Endothelial cell of umbilical vein (primary cell): ENCODE data around the gene SAMD4A. TPM values are rescaled to one million over a fixed set of nuclear protein-coding genes. Genes with fewer than 3 reads are reported as not detected.

Experiments used
- BruUV-seq: library from RNA; stranded (reverse); fragments of 400-500 nt; replicated peaks from 2 replicates; lab custom pipeline; 2021; lab: Mats Ljungman, UMichigan
- CTCF ChIA-PET: fragments of 300-600, 350-600 bp; sonication (Branson Sonifier 250); formaldehyde crosslinking; loops from one replicate; lab custom pipeline; 2021; ENCODE audit warnings: antibody characterized with exemption, inconsistent platforms; lab: Charles Lee
- POLR2A ChIA-PET: fragments of 300-600, 350-600 bp; sonication (Branson Sonifier 250); formaldehyde crosslinking; loops from one replicate; lab custom pipeline; 2021; ENCODE audit warnings: antibody characterized with exemption, inconsistent platforms; lab: Charles Lee
- DNase-seq: peaks from one replicate; pipeline ENCODE4 v3.0.0-alpha.2; 2011; ENCODE audit warnings: low read depth, low spot score
- FAIRE-seq: peaks from 2 replicates; lab custom pipeline; 2011; peaks lifted over from hg19 to GRCh38; lab: Jason Lieb, UNC
- H2AFZ ChIP-seq: 2 replicates; pipeline ENCODE4 v1.6.0; 2012; ENCODE audit warnings: low read depth, low read length, control low read depth, inconsistent platforms
- H3K27ac ChIP-seq: 2 replicates; pipeline ENCODE4 v1.5.1; 2011; ENCODE audit warnings: low read depth, mild to moderate bottlenecking, control low read depth, low read length, moderate library complexity; ENCODE audit not compliant: insufficient read depth
- H3K27me3 ChIP-seq, 2 experiments: 2 replicates each; pipeline versions ENCODE4 v1.6.0 to v1.6.1; 2011; ENCODE audit warnings: low read length in 2 of 2, mixed read lengths in 1 of 2; ENCODE audit not compliant: control insufficient read depth in 2 of 2, insufficient read depth in 2 of 2
- H3K36me3 ChIP-seq, 2 experiments: 2 replicates in 1 of 2; 3 replicates in 1 of 2; pipeline ENCODE4 v1.5.1; 2011; ENCODE audit warnings: low read length in 2 of 2, mild to moderate bottlenecking in 1 of 2, moderate library complexity in 1 of 2; ENCODE audit not compliant: control insufficient read depth in 2 of 2, insufficient read depth in 2 of 2; ENCODE audit errors: extremely low read depth in 1 of 2
- H3K4me1 ChIP-seq: 3 replicates; pipeline ENCODE4 v1.5.1; 2011; ENCODE audit warnings: mild to moderate bottlenecking, low read length; ENCODE audit not compliant: control insufficient read depth, insufficient read depth; ENCODE audit errors: extremely low read depth
- H3K4me2 ChIP-seq: 2 replicates; pipeline ENCODE4 v1.6.1; 2011; ENCODE audit warnings: low read length, control low read depth, mixed read lengths; ENCODE audit not compliant: insufficient read depth
- H3K4me3 ChIP-seq, 3 experiments: fragments of 200-600 bp in 1 of 3; sonication (generic), shearing (Covaris generic) in 1 of 3; replicated peaks in 1 of 3; 2 replicates each; pipeline ENCODE4 v1.5.1; 2011 to 2016; ENCODE audit warnings: control low read depth in 3 of 3, low read length in 3 of 3, mild to moderate bottlenecking in 2 of 3, inconsistent platforms in 1 of 3, low read depth in 1 of 3, moderate library complexity in 1 of 3; ENCODE audit not compliant: insufficient read depth in 1 of 3
- H3K79me2 ChIP-seq: 2 replicates; pipeline ENCODE4 v1.6.0; 2012; ENCODE audit warnings: low read length, inconsistent platforms; ENCODE audit not compliant: control insufficient read depth, insufficient read depth
- H3K9ac ChIP-seq: replicated peaks from 2 replicates; pipeline ENCODE3; 2011; ENCODE audit warnings: low read length, control low read depth; ENCODE audit not compliant: insufficient read depth; ENCODE audit errors: extremely low read depth
- H3K9me1 ChIP-seq: replicated peaks from 3 replicates; pipeline ENCODE4 v1.6.0; 2011; ENCODE audit warnings: mild to moderate bottlenecking, low read length; ENCODE audit not compliant: control insufficient read depth, insufficient read depth; ENCODE audit errors: extremely low read depth
- H3K9me3 ChIP-seq: replicated peaks from 2 replicates; pipeline ENCODE4 v1.5.1; 2012; ENCODE audit warnings: low read length, inconsistent platforms; ENCODE audit not compliant: control insufficient read depth, insufficient read depth
- H4K20me1 ChIP-seq: replicated peaks from 2 replicates; pipeline ENCODE3; 2011; ENCODE audit warnings: mild to moderate bottlenecking, low read length; ENCODE audit not compliant: control insufficient read depth, insufficient read depth; ENCODE audit errors: extremely low read depth
- CTCF ChIP-seq, 2 donors: IDR thresholded peaks; 1 replicate in 1 of 2; 2 replicates in 1 of 2; pipeline ENCODE4 v1.5.1; 2011; ENCODE audit warnings: low read length in 2 of 2, mild to moderate bottlenecking in 2 of 2, moderate library complexity in 2 of 2, control low read depth in 1 of 2, inconsistent platforms in 1 of 2, low read depth in 1 of 2; ENCODE audit not compliant: insufficient read depth in 1 of 2; ENCODE audit errors: extremely low read depth in 1 of 2
- EZH2 ChIP-seq: IDR thresholded peaks from 2 replicates; pipeline ENCODE4 v1.6.1; 2012; ENCODE audit warnings: borderline replicate concordance, low read depth, mild to moderate bottlenecking, moderate library complexity, low read length, inconsistent platforms; ENCODE audit not compliant: severe bottlenecking
- FOS ChIP-seq: IDR thresholded peaks from 2 replicates; pipeline ENCODE4 v1.6.1; 2011; ENCODE audit warnings: mild to moderate bottlenecking, low read length, moderate library complexity, borderline replicate concordance; ENCODE audit not compliant: insufficient read depth
- GATA2 ChIP-seq: IDR thresholded peaks from 2 replicates; pipeline ENCODE4 v1.7.0; 2011; ENCODE audit warnings: low read depth, mild to moderate bottlenecking, moderate library complexity, mixed read lengths, low read length; ENCODE audit not compliant: insufficient read length, insufficient read depth
- JUN ChIP-seq: IDR thresholded peaks from 2 replicates; pipeline ENCODE4 v1.6.1; 2011; ENCODE audit warnings: borderline replicate concordance, low read depth; ENCODE audit not compliant: insufficient read length, insufficient read depth
- MAX ChIP-seq: IDR thresholded peaks from 2 replicates; pipeline ENCODE4 v1.6.1; 2011; ENCODE audit not compliant: insufficient read depth, insufficient read length
- MYC ChIP-seq: IDR thresholded peaks from one replicate; pipeline ENCODE4 v1.6.1; 2011; ENCODE audit warnings: mild to moderate bottlenecking, low read depth, low read length
- POLR2A ChIP-seq: IDR thresholded peaks from 2 replicates; pipeline ENCODE4 v1.6.1; 2012; ENCODE audit warnings: low read depth, mild to moderate bottlenecking, control low read depth, low read length
- POLR2AphosphoS5 ChIP-seq: IDR thresholded peaks from 2 replicates; pipeline ENCODE4 v1.6.1; 2012; ENCODE audit warnings: low read depth, mild to moderate bottlenecking, control low read depth, low read length, moderate library complexity; ENCODE audit not compliant: insufficient read depth
- dilution Hi-C: fragments of 300-500 bp; cut with MboI; formaldehyde crosslinking; loops from one replicate; pipeline ENCODE4 v1.15.0; 2019; ENCODE audit warnings: low sequenced_read_pairs; ENCODE audit not compliant: extremely low pct_ligation_motif_present
- intact Hi-C: fragments of 100-400 bp; cut with micrococcal nuclease; formaldehyde crosslinking; loops from one replicate; pipeline ENCODE4 v1.10.0; 2022
- polyA plus RNA-seq, 4 experiments: library from polyadenylated mRNA; depleted of rRNA in 3 of 4; stranded (reverse) in 3 of 4; unstranded in 1 of 4; fragments of >200 nt; gene quantifications; 2 replicates each; pipeline versions ENCODE4 v1.2.1 to v1.2.3, GENCODE V29; 2011 to 2012; ENCODE audit warnings: missing spikeins in 1 of 4
- total RNA-seq: library from RNA; stranded (reverse); gene quantifications from 2 replicates; pipeline ENCODE4 v1.2.3, GENCODE V29; 2021

The SAMD4A gene
- total and polyA plus RNA-seq, 2 donors (not counting 3 experiments of a cell fraction or from before 2014, with no cell fraction given), result 37.7 to 95.3 TPM

GRCh38 chr14:54803926-54804537 is 237.1 kb downstream of the SAMD4A start:
- intact Hi-C loops, result loop anchor here (2.0 kb wide), 1 partner anchor 249 kb away; no protein-coding TSS in a partner anchor
- POLR2A ChIA-PET, result no interaction called here
- H3K79me2 ChIP-seq, result no peaks in the 10 kb centered on the region
- H3K36me3 ChIP-seq, result no peaks in the 10 kb centered on the region
- H3K4me2 ChIP-seq, result no peak overlapping the region
- TF ChIP-seq EZH2, result no peak
- no peak for TF ChIP-seq GATA2
- TF ChIP-seq FOS, result no peak
- no peak for TF ChIP-seq MYC
- TF ChIP-seq JUN, result no peak
- no TSS peak for BruUV-seq
- no peaks in the 10 kb centered on the region for H3K9me3 ChIP-seq
- peaks cover 0 to 2% of the 10 kb centered on the region in 2 experiments for H3K27me3 ChIP-seq
- H2AFZ ChIP-seq, result no peak overlapping the region
- no peak for DNase-seq
- no peaks in the 10 kb centered on the region for H3K9me1 ChIP-seq
- dilution Hi-C loops, result no loop called here
- no peak overlapping the region for H3K9ac ChIP-seq
- CTCF ChIA-PET, result interaction anchor here (0.7 to 5.9 kb wide), 10 partner anchors 10 to 455 kb away, joined by 3 to 70 read pairs (median 4); partner anchors contain the start of gene CGRRF1
- no peak overlapping the region for H3K27ac ChIP-seq
- no peaks in the 10 kb centered on the region for H4K20me1 ChIP-seq
- no peaks in the 10 kb centered on the region for H3K4me1 ChIP-seq
- no peak for FAIRE-seq
- H3K4me3 ChIP-seq, result no peak overlapping the region

- BruUV-seq, result no TSS peak
- ChIA-PET CTCF (interaction anchor here (0.7 to 5.9 kb wide), 17 partner anchors 11 to 456 kb away, joined by 3 to 70 read pairs (median 4); partner anchors contain the start of gene CGRRF1), POLR2A (no interaction called here)
- dilution Hi-C loops (no loop called here), intact Hi-C loops (loop anchor here (1.0 to 5.0 kb wide), 3 partner anchors 250 to 438 kb away; partner anchors contain the start of gene CGRRF1)
- TF ChIP-seq FOS (no peak), MYC (no peak), CTCF (IDR thresholded peaks at IDR 0.05; ENCODE audit: extremely low read depth in 1 of 2, insufficient read depth in 1 of 2, low read depth in 1 of 2, low read length in 2 of 2) (no peak), EZH2 (no peak), POLR2AphosphoS5 (no peak), POLR2A (no peak), GATA2 (no peak), JUN (no peak), MAX (no peak)
- H2AFZ ChIP-seq, result no peak overlapping the region
- no peak overlapping the region for H3K27ac ChIP-seq
- H3K79me2 ChIP-seq, result no peaks in the 10 kb centered on the region
- peaks cover 0 to 2% of the 10 kb centered on the region in 2 experiments for H3K27me3 ChIP-seq
- FAIRE-seq, result no peak
- H4K20me1 ChIP-seq, result no peaks in the 10 kb centered on the region
- no peak overlapping the region for H3K4me3 ChIP-seq
- H3K9me1 ChIP-seq, result no peaks in the 10 kb centered on the region
- H3K4me2 ChIP-seq, result no peak overlapping the region
- no peak overlapping the region for H3K9ac ChIP-seq
- no peaks in the 10 kb centered on the region for H3K36me3 ChIP-seq
- H3K4me1 ChIP-seq, result no peaks in the 10 kb centered on the region
- no peaks in the 10 kb centered on the region for H3K9me3 ChIP-seq
- no peak for DNase-seq
Measured at GRCh38 chr14:54804538-54805041, 237.7 kb downstream of the SAMD4A start.
